Neural progenitor cell (in vitro differentiated cells): ENCODE measurements around the gene RGS6.

Experiments
- EZH2 ChIP-seq: fragments of 200-600 bp; sonication (generic); IDR thresholded peaks from 2 replicates; pipeline ENCODE4 v1.6.1; 2017; ENCODE audit warnings: antibody characterized with exemption, mild to moderate bottlenecking, moderate library complexity
- EZH2phosphoT487 ChIP-seq: fragments of 200-600 bp; sonication (generic); IDR thresholded peaks from 2 replicates; pipeline ENCODE4 v1.6.1; 2017; ENCODE audit warnings: antibody characterized with exemption
- TF ChIP-seq, protein P1 (sequence below): fragments of 200-600 bp; sonication (generic); IDR thresholded peaks from 2 replicates; pipeline ENCODE4 v1.5.1; 2017; ENCODE audit warnings: antibody characterized with exemption, mild to moderate bottlenecking

DNA sequence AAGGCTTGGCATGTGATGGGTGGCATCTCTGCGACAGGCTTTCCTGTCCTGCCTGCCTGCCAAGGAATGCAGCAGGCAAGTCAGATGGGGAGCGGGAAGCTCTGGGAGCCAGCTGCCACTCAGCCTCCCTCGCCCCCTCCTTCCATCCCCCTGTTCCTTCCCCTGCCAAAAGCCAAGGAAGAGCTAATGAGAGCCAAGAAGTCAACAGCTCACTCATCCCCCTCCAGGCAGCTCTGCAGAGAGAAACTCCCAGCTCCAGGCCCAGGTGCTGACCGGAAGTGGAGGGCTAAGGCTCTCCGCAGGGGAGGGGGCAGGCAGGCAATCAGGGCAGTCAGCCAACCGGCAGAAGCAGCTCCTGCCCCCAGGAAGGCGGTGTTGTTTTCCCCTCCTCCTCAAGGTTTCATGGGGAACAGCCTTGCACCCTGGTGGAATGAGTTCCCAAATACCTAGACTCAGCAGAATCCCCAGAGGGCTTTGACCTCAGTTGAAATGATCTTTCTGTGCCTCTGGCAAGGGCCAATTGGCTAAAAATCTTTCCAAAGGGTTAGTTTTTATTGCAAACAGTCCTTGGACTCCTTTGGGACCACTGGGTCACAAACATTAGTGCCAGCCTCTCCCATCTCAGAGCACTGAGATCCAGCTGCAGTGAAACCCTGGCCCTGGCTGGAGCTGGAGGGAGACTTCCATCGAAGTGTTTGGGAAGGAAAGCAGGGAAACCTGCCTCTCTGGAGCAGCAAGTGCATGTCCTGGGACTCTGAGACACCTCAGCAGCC lies 612.6 kb downstream of the RGS6 start:
- TF ChIP-seq EZH2 (no peak), EZH2phosphoT487 (no peak)
- TF ChIP-seq, protein P1, sequence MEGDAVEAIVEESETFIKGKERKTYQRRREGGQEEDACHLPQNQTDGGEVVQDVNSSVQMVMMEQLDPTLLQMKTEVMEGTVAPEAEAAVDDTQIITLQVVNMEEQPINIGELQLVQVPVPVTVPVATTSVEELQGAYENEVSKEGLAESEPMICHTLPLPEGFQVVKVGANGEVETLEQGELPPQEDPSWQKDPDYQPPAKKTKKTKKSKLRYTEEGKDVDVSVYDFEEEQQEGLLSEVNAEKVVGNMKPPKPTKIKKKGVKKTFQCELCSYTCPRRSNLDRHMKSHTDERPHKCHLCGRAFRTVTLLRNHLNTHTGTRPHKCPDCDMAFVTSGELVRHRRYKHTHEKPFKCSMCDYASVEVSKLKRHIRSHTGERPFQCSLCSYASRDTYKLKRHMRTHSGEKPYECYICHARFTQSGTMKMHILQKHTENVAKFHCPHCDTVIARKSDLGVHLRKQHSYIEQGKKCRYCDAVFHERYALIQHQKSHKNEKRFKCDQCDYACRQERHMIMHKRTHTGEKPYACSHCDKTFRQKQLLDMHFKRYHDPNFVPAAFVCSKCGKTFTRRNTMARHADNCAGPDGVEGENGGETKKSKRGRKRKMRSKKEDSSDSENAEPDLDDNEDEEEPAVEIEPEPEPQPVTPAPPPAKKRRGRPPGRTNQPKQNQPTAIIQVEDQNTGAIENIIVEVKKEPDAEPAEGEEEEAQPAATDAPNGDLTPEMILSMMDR, result no peak
